GM12865 (cell line): ENCODE results near the gene CCDC51.

Source experiments
- DNase-seq: peaks from one replicate; pipeline ENCODE4 v3.0.0; 2010; ENCODE audit warnings: low read depth
- H3K4me3 ChIP-seq: 2 replicates; pipeline ENCODE4 v1.5.1; 2011; ENCODE audit warnings: mild to moderate bottlenecking, low read depth, low read length, control low read depth
- TF ChIP-seq, protein P1 (sequence below): IDR thresholded peaks from 2 replicates; pipeline ENCODE4 v1.5.1; 2011; ENCODE audit warnings: low read length, control low read depth, low read depth, inconsistent platforms; ENCODE audit not compliant: insufficient read depth; ENCODE audit errors: missing control alignments

The CCDC51 gene

DNA sequence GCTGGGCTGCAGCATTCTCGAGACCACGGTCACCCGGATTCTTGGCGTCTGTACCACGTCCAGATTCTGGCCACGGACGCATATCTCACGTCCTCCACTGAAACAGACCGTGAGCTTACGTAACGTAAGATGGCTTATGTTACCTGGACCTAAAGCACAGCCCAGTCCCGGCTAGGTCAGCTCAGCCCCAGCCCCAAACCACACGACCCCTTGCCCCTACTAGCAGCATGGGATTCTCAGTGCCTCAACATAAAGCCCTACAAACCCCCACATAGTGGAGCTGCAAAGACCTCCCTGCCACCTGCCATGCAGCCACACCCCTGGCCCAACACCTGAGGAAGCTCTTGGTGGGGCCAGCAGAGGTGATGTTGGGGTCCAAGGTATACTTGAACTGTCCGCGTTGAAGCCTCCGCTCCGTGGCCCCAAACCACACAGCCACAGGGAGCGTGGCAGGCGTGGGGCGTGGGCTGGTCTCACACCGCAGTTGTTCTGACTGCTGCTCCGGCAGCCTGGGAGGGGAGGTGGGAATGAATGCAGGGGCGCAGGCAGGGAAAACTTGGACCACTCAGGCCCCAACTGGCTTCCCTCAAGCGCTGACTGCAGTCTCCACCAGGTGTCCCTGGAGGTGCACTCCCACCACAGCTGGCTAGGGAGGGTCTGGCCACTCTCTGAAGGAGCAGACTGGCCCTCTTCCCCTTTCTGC is 24.5 kb downstream of the CCDC51 start:
- H3K4me3 ChIP-seq = no peak overlapping the region
- no peak for DNase-seq
- TF ChIP-seq, protein P1, sequence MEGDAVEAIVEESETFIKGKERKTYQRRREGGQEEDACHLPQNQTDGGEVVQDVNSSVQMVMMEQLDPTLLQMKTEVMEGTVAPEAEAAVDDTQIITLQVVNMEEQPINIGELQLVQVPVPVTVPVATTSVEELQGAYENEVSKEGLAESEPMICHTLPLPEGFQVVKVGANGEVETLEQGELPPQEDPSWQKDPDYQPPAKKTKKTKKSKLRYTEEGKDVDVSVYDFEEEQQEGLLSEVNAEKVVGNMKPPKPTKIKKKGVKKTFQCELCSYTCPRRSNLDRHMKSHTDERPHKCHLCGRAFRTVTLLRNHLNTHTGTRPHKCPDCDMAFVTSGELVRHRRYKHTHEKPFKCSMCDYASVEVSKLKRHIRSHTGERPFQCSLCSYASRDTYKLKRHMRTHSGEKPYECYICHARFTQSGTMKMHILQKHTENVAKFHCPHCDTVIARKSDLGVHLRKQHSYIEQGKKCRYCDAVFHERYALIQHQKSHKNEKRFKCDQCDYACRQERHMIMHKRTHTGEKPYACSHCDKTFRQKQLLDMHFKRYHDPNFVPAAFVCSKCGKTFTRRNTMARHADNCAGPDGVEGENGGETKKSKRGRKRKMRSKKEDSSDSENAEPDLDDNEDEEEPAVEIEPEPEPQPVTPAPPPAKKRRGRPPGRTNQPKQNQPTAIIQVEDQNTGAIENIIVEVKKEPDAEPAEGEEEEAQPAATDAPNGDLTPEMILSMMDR = peak; percentile 11

DNA sequence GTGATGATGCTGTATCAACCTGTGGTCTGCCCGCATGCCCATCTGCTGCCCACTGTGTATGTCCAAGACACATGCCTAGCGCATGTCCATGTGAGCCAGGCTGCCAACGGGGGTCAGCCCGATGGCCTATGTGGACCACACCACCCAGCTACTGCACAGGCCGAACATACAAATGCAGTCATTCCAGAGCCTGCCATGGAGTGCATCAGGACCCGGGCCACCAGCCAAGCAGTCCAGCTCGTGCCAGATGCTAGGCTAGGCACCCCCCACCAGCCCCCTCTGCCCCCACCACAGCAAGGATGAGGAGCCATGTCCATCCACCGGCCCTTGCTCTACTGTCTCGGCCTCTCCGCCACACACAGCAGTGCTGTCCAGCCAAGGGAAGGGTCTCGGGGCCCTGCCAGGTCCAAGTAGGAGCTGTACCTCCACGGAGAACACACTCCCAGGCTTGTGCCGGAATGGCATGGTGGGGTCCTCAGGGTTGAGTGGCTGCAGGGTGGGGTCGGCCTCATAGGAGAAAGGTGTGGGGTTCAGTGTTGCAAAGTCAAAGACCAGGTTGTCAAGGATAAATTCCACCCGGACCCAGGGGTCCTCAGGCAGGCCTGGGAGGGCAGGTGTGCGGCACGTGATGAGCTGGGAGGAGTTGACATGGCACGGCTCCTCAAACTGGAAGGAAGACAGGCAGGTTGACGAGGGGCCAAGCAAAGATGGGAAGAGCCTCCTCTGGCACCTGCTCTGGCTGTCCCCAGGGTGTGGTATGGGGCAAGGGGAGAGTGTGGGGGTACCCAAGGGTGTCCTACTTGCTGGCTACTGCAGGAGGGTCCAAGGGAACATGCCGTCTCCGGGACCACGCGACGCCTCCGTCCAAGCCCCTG is 25.3 kb downstream of the CCDC51 start:
- no peak overlapping the region for H3K4me3 ChIP-seq
- TF ChIP-seq, protein P1 = no peak
- DNase-seq = no peak

DNA sequence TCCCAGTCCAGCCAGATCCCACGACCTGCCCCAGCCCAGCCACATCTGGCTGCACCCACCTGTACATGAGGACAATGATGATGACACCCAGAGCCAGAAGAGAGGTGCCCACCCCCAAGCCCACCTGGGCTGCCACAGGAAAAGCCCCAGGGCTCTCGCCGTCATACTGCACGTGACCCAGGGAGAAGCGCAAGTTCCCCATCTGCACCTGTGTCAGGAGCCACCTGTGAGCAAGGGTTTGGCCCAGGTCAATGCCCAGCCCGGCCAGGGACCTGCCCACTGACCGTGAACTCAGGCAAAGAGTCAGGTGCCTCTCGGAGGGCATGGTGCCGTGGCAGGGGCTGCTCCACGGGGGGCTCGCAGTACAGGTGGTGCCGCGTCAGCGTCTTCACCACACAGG is 26.3 kb downstream of the CCDC51 start:
- TF ChIP-seq, protein P1 = no peak
- no peak for DNase-seq
- no peak overlapping the region for H3K4me3 ChIP-seq

DNA sequence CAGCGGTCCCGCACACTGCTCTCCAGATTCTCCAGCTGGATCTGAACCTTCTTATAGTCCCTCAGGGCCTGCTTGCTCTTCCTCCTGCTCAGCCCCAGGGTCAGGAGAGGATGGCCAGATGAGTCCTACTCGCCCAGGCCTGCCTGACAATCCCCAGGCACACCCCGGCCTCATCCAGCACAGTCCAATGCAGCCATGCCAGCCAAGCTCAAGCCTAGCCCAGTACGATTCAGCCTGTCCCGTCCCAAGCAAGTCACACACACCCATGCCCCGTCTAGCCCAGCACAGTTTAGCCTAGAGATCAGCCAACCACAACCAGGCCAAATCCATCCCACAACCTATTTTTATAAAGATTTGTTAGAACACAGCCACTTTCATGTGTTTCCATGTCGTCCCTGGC is 26.8 kb downstream of the CCDC51 start:
- H3K4me3 ChIP-seq = no peak overlapping the region
- TF ChIP-seq, protein P1 = no peak
- no peak for DNase-seq

DNA sequence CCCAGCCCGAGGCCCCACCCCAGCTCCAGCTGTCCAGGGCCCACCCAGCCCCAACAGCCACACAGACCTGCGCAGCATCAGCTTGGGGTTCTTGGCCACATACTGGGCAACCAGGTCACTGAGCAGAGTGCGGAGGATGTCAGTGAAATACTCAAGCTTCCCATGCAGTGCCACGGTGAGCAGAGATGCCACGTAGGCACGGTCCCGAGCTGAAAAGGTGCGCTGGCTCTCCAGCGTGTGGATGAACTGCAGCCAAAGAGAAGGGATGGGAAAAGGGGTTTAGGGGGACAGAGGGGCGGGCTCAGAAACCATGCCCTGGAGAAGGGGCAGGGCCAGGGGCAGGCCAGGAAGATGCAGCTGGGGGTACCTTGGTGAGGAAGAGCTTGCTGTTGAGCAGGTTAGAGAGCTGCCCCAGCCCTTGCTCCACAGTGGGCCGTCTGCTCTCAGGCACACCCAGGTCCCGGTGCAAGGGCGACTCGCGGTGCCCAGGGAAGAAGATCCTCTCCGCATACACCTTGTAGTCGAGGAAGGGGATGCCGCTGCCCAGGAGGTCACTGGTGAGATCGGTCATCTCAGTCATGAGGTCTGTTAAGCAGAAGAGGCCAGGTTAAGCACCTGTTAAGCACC is 27.4 kb downstream of the CCDC51 start:
- TF ChIP-seq, protein P1 = no peak
- H3K4me3 ChIP-seq = no peak overlapping the region
- DNase-seq = no peak

DNA sequence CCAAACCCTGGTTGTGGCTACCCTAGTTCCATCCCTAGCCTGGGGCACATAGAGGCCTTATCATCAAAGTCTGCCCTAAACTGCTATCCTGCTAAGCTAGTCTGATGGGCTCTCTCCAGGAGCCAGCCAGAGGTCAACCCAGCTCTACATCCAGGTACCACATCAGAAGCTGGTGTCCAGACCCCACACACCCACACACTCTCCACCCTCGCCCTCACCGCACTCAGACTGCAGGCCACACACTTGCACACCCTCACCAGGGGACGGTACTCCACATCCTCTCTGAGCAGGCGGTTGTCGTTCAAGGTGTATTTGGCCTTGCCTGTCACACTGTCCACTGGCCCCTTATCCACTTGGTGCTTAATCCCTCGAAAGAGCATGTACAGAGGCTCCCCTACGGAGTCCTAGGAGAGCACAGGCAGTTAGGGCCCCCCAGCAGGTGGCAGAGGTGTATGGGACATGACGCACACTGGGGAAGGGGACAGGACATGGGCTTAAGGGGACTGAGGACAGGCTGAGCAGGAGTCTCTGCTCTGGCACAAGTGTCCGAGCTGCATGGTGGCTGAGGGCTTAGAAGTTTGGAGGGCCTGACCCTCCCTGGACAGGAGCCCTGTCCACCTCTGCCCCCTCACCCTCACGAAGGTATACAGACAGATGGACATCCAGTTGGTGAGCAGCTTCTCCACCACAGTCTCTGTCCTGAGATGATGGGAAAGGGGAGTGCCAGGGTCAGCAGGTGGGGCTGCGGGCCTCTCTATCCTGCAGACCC is 28.1 kb downstream of the CCDC51 start:
- no peak for DNase-seq
- TF ChIP-seq, protein P1 = no peak
- no peak overlapping the region for H3K4me3 ChIP-seq
